Adrenal gland (tissue), 12 donors: ENCODE results near the gene MYH9. TPM values are rescaled to one million over a fixed set of nuclear protein-coding genes. Genes with fewer than 3 reads are reported as not detected.

Source experiments
- DNase-seq, 7 donors: peaks; one replicate each; pipeline ENCODE4 v3.0.0-alpha.2; 2019 to 2020
- H3K27ac ChIP-seq, 5 donors: fragments of 200-600 bp; sonication (generic) in 4 of 5; 1 replicate in 3 of 5; 2 replicates in 2 of 5; pipeline versions ENCODE4 v1.5.1 to v1.8.0; 2016 to 2020; ENCODE audit warnings: mild to moderate bottlenecking in 1 of 5
- H3K27me3 ChIP-seq: fragments of 200-600 bp; 2 replicates; pipeline ENCODE4 v1.8.0; 2021
- H3K36me3 ChIP-seq, 2 donors: fragments of 200-600 bp; replicated peaks in 1 of 2; 1 replicate in 1 of 2; 2 replicates in 1 of 2; pipeline versions ENCODE4 v1.5.1 to v1.8.0; 2018 to 2022
- H3K4me1 ChIP-seq, 2 donors: fragments of 200-600 bp; replicated peaks in 1 of 2; 1 replicate in 1 of 2; 2 replicates in 1 of 2; pipeline versions ENCODE4 v1.5.1 to v1.8.0; 2018 to 2021
- H3K4me3 ChIP-seq, 4 donors: fragments of 200-600 bp; sonication (generic) in 3 of 4; one replicate each; pipeline ENCODE4 v1.5.1; 2016 to 2018
- H3K9me3 ChIP-seq, 3 donors: fragments of 200-600 bp; sonication (generic) in 1 of 3; replicated peaks in 1 of 3; 1 replicate in 2 of 3; 2 replicates in 1 of 3; pipeline versions ENCODE4 v1.5.1 to v1.8.0; 2016 to 2021
- CTCF ChIP-seq, 6 experiments: fragments of 450-650 bp in 4 of 6; fragments of 200-600 bp in 2 of 6; sonication (generic) in 1 of 6; IDR thresholded peaks; 1 replicate in 5 of 6; 2 replicates in 1 of 6; pipeline versions ENCODE4 v1.5.1 to v1.8.0; 2016 to 2021; ENCODE audit warnings: antibody characterized with exemption in 6 of 6, mild to moderate bottlenecking in 2 of 6, moderate library complexity in 1 of 6
- POLR2A ChIP-seq, 2 donors: fragments of 450-650 bp; IDR thresholded peaks; one replicate each; pipeline ENCODE4 v1.6.1; 2017; ENCODE audit warnings: antibody characterized with exemption in 2 of 2, mild to moderate bottlenecking in 2 of 2, moderate library complexity in 1 of 2
- WGBS, 4 donors: extraction: QIAGEN DNeasy Blood & Tissue Kit in 2 of 4; methylation state at CpG; one replicate each; pipeline versions ENCODE4 v1.1.5 to v1.1.7; 2013 to 2017; 5-methylcytosine and 5-hydroxymethylcytosine counted together
- intact Hi-C, 2 donors: fragments of 100-400 bp; cut with DNase I; formaldehyde crosslinking; loops; one replicate each; pipeline versions ENCODE4 v1.14.1 to v1.15.0; 2022 to 2023
- polyA plus RNA-seq, 3 donors: library from polyadenylated mRNA; stranded (reverse); fragments of 200-250 nt in 2 of 3; fragments of 350-450 nt in 1 of 3; fragmentation: Illumina TruSeq in 1 of 3; extraction: RNeasy Lipid Tissue Mini Kit (QIAGEN cat#74804) in 1 of 3; gene quantifications; one replicate each; pipeline ENCODE4 v1.2.3, GENCODE V29; 2013 to 2014
- total RNA-seq, 9 donors: library from RNA; depleted of rRNA in 4 of 9; stranded (reverse); fragments of >200 nt in 4 of 9; fragments of 120-200 nt in 1 of 9; fragmentation: NEBNext Ultra II Directional in 1 of 9; extraction: Animal tissue kit (Norgen Biotek cat#: 25700) in 1 of 9; gene quantifications; one replicate each; pipeline versions ENCODE4 v1.1.0 to v1.2.4, GENCODE V29; 2013 to 2023
- donor health status: healthy with polysubstance abuse.
- donor health status: Bipolar disorder and iron deficiency.
- donor health status: DM: yes; HTN: yes; CAD: no.
- donor health status: DM: no; HTN: no; CAD: no.
- donor health status: DM: no; HTN: no; CAD: no.
- donor health status: DM: yes; HTN: yes; CAD: no.

Gene MYH9
- total and polyA plus RNA-seq, 12 donors = 96.2 to 427 (median 319) TPM

DNA sequence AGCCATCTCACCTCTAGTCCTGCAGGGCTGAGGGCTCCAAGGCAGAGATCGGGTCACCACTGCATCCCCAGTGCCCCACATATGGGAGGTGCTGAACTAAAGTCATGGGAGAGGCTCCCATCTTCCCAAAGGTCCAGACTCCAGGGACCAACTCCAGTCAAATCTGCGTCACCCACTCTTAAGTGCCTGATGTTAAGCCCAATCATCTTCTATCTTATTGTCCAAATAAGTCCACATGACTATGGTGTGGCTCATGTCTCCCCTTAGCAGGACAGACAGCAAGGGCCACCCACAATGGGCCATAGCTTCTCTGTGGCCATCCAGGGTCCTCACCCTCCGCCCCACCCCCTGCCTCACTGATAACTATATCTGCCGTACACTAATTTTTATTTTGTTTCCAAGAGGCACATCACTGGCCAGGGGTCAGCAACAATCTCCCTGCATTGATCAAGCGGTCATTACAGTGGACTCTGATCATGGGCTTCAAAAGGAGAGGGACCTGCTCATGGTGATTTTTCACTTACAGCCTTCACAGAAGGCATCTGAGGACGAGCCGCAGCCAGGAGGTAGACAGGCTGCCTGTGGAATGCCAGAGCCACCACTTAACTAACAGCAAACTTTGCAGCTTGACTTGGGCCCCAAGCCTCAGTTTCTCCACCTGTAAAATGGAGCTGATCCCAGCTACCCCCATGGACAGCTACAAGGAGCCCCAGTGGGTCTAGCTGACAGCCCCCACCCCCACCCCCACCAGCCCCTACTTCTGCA is 23.3 kb downstream of the MYH9 start:
- Histone ChIP-seq H3K4me3 (no peak overlapping the region), H3K36me3 (no peaks in the 10 kb centered on the region), H3K27me3 (no peaks in the 10 kb centered on the region), H3K9me3 (no peaks in the 10 kb centered on the region), H3K27ac (peak overlapping the region in 4 of 5 donors; percentile 48 to 86 (median 70)), H3K4me1 (peaks cover 62 to 90% of the 10 kb centered on the region in 2 donors)
- no peak for DNase-seq
- WGBS, 4 donors = 75 to 81% (median 80%) methylated on average over 5 to 7 of the region's 7 CpGs
- intact Hi-C loops = no loop called here
- TF ChIP-seq CTCF (IDR thresholded peaks at IDR 0.05) (no peak), POLR2A (IDR thresholded peaks at IDR 0.05) (no peak)

DNA sequence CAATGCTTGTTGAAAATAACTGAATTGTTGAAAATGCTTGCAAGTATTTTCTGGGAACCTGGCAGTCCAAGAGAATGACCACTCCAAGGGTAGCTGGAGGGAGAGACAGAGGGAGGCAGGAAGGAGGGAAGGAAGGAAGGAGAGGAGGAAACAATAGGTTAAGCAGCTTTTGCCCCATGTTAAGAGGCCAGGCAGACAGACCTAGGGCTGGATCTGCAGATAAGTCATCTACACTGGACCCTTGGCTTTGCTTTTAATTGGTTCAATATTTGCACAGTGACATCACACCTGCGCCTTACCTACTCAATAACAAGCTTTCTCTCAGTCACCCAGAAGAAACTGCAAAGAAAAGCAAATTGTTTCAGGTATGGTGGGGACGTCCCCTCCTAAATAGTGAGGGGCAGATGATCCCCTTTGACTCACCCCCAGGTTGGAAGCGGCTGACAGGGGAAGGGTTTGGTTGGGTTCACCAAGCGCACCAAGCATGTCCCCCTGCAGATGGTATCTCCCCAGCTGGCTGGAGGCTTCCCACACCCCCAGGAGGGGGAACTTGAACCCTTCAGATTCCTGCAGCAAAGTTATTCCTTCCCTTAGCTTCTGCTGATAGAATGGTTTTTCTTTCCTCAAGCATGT is 24.3 kb downstream of the MYH9 start:
- intact Hi-C loops = no loop called here
- Histone ChIP-seq H3K36me3 (no peaks in the 10 kb centered on the region), H3K9me3 (no peaks in the 10 kb centered on the region), H3K27ac (peak overlapping the region in 3 of 5 donors; percentile 69 to 86 (median 70)), H3K4me1 (peaks cover 61 to 90% of the 10 kb centered on the region in 2 donors), H3K4me3 (no peak overlapping the region), H3K27me3 (no peaks in the 10 kb centered on the region)
- no peak for DNase-seq
- TF ChIP-seq POLR2A (IDR thresholded peaks at IDR 0.05) (no peak), CTCF (IDR thresholded peaks at IDR 0.05) (no peak)
- WGBS, 4 donors = 82 to 95% (median 91%) methylated on average over 2 to 4 of the region's 4 CpGs

DNA sequence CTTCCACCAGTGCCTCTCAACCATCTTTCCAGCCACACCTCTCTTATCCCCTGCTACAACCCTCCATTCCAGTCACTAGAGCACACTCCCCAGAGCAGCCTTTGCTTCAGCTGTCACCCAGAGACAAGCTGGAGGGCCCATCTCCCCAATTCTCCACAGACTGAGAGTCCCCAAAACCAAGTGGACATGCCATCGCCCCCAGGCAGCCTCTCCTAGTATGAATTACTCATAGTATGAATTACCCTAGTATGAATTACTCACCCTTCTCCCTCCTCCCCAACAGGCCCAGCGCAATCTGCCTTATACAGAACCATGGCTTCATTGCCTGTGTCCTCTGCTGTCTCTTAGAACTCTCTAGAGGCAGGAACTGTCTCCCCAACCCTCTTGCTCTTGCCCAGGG is 24.8 kb downstream of the MYH9 start:
- H3K27ac ChIP-seq = peak overlapping the region in 3 of 5 donors; percentile 51 to 86 (median 69)
- no peaks in the 10 kb centered on the region for H3K36me3 ChIP-seq
- H3K9me3 ChIP-seq = no peaks in the 10 kb centered on the region
- TF ChIP-seq POLR2A (IDR thresholded peaks at IDR 0.05) = no peak
- no peak for TF ChIP-seq CTCF (IDR thresholded peaks at IDR 0.05)
- intact Hi-C loops = no loop called here
- H3K27me3 ChIP-seq = no peaks in the 10 kb centered on the region
- WGBS, 4 donors = 42 to 65% (median 51%) methylated on average over 2 of the region's 2 CpGs
- peak in 2 of 7 donors; percentile 42 to 53 for DNase-seq
- no peak overlapping the region for H3K4me3 ChIP-seq
- H3K4me1 ChIP-seq = peaks cover 57 to 89% of the 10 kb centered on the region in 2 donors

DNA sequence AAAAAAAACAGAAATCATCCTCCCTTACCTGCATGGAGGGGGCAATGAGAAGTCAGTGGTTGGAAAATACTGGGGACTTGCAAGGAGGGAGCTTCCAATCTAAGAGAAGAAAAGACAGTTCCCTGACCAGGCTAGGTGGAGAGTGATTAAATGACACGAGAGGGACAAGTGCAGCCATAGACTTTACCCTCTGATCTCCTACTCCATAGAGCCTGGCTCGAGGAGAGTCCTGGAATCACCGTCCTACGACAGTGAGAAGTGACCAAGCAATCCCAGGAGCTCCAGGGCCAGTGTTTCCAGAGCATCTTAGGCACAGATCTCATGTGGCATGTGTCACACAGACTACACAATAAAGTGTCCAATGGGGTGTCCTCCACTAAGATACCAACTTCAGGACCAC is 25.7 kb downstream of the MYH9 start:
- Histone ChIP-seq H3K36me3 (no peaks in the 10 kb centered on the region), H3K4me3 (no peak overlapping the region), H3K27me3 (no peaks in the 10 kb centered on the region), H3K9me3 (no peaks in the 10 kb centered on the region), H3K4me1 (peaks cover 53 to 89% of the 10 kb centered on the region in 2 donors), H3K27ac (peak overlapping the region in 4 of 5 donors; percentile 26 to 86 (median 57))
- intact Hi-C loops = no loop called here
- no peak for TF ChIP-seq POLR2A (IDR thresholded peaks at IDR 0.05)
- TF ChIP-seq CTCF (IDR thresholded peaks at IDR 0.05) = no peak
- DNase-seq = no peak
- WGBS, 4 donors = 69 to 88% (median 80%) methylated on average over 4 of the region's 4 CpGs
